Stomach (tissue), 9 donors: ENCODE data around the gene CNST. TPM values are rescaled to one million over a fixed set of nuclear protein-coding genes. Genes with fewer than 3 reads are reported as not detected.
A peak's percentile ranks its signal among the peaks of the same experiment; 100 is the strongest.

Experiments used
- DNase-seq, 2 donors: peaks; one replicate each; pipeline versions ENCODE4 v3.0.0 to v3.0.0-alpha.2; 2013 to 2019
- H3K27ac ChIP-seq, 5 donors: fragments of 200-600 bp in 4 of 5; sonication (generic) in 4 of 5; one replicate each; pipeline ENCODE4 v1.5.1; 2013 to 2019; ENCODE audit warnings: mild to moderate bottlenecking in 1 of 5, moderate library complexity in 1 of 5
- H3K27me3 ChIP-seq, 3 donors: fragments of 200-600 bp; sonication (generic); one replicate each; pipeline ENCODE4 v1.5.1; 2017 to 2019; ENCODE audit warnings: mixed run types in 1 of 3
- H3K36me3 ChIP-seq, 4 donors: fragments of 200-600 bp; sonication (generic); 1 replicate in 3 of 4; 2 replicates in 1 of 4; pipeline ENCODE4 v1.5.1; 2016 to 2019
- H3K4me1 ChIP-seq, 4 donors: fragments of 200-600 bp; sonication (generic); one replicate each; pipeline ENCODE4 v1.5.1; 2016 to 2019
- H3K4me3 ChIP-seq, 4 donors: fragments of 200-600 bp; sonication (generic) in 3 of 4; one replicate each; pipeline ENCODE4 v1.5.1; 2016 to 2019; ENCODE audit warnings: mild to moderate bottlenecking in 1 of 4
- H3K9me3 ChIP-seq, 4 donors: fragments of 200-600 bp; sonication (generic); one replicate each; pipeline ENCODE4 v1.5.1; 2016 to 2019
- CTCF ChIP-seq, 7 experiments: fragments of 450-650 bp in 4 of 7; fragments of 200-600 bp in 3 of 7; sonication (generic) in 3 of 7; IDR thresholded peaks; one replicate each; pipeline ENCODE4 v1.5.1; 2016 to 2019; ENCODE audit warnings: antibody characterized with exemption in 7 of 7, control low read depth in 2 of 7, mild to moderate bottlenecking in 1 of 7
- EP300 ChIP-seq: sonication (generic); formaldehyde crosslinking; IDR thresholded peaks from one replicate; pipeline ENCODE4 v1.6.1; 2017; ENCODE audit warnings: antibody characterized with exemption
- POLR2A ChIP-seq, 4 donors: fragments of 450-650 bp; IDR thresholded peaks; one replicate each; pipeline ENCODE4 v1.6.1; 2016; ENCODE audit warnings: antibody characterized with exemption in 4 of 4, control low read depth in 2 of 4, mild to moderate bottlenecking in 1 of 4, moderate library complexity in 1 of 4
- POLR2AphosphoS5 ChIP-seq, 3 donors: sonication (generic); formaldehyde crosslinking; IDR thresholded peaks; one replicate each; pipeline ENCODE4 v1.6.1; 2016; ENCODE audit warnings: antibody characterized with exemption in 3 of 3
- WGBS, 5 donors: extraction: QIAGEN DNeasy Blood & Tissue Kit in 3 of 5; methylation state at CpG; one replicate each; pipeline versions ENCODE4 v1.1.5 to v1.1.7; 2013 to 2018; 5-methylcytosine and 5-hydroxymethylcytosine counted together
- intact Hi-C: fragments of 100-400 bp; cut with DNase I; formaldehyde crosslinking; loops from one replicate; pipeline ENCODE4 v1.15.1; 2023; ENCODE audit warnings: low total_unique reads
- polyA plus RNA-seq, 3 donors: library from polyadenylated mRNA; stranded (reverse); fragments of 200-250 nt; gene quantifications; one replicate each; pipeline ENCODE4 v1.2.3, GENCODE V29; 2013
- total RNA-seq, 5 donors: library from RNA; depleted of rRNA; stranded (reverse); fragments of >200 nt; gene quantifications; one replicate each; pipeline versions ENCODE4 v1.1.0 to v1.2.3, GENCODE V29; 2014 to 2016
- donor health status: healthy with polysubstance abuse.
- donor health status: Bipolar disorder and iron deficiency.
- donor health status: healthy.

CNST gene
- total and polyA plus RNA-seq, 8 donors, result 4.5 to 42.8 (median 16.2) TPM

- WGBS, 5 donors, result 70 to 80% (median 76%) methylated on average over 14 to 15 of the region's 15 CpGs
- peak in 1 of 2 donors; percentile 75 for DNase-seq
Measured at GRCh38 chr1:246681900-246682895, 115.9 kb downstream of the CNST start.

GRCh38 chr1:246683521-246683920, 117.3 kb downstream of the CNST start:
- Histone ChIP-seq H3K9me3 (no peaks in the 10 kb centered on the region), H3K27me3 (no peaks in the 10 kb centered on the region), H3K4me1 (no peaks in the 10 kb centered on the region), H3K36me3 (no peaks in the 10 kb centered on the region), H3K27ac (no peak overlapping the region), H3K4me3 (no peak overlapping the region)
- TF ChIP-seq POLR2A (IDR thresholded peaks at IDR 0.05), result no peak
- TF ChIP-seq EP300, result no peak
- no peak for DNase-seq
- WGBS, 5 donors, result 90 to 94% (median 93%) methylated on average over 3 to 9 of the region's 9 CpGs
- intact Hi-C loops, result no loop called here

More at GRCh38 chr1:246681900-246682895, 115.9 kb downstream of the CNST start:
- no peaks in the 10 kb centered on the region for H3K36me3 ChIP-seq
- no peaks in the 10 kb centered on the region for H3K9me3 ChIP-seq
- no peaks in the 10 kb centered on the region for H3K4me1 ChIP-seq
- no peak overlapping the region for H3K4me3 ChIP-seq
- H3K27me3 ChIP-seq, result no peaks in the 10 kb centered on the region
- TF ChIP-seq POLR2AphosphoS5 (IDR thresholded peaks at IDR 0.05) (no peak), CTCF (IDR thresholded peaks at IDR 0.05) (no peak), EP300 (no peak)
- intact Hi-C loops, result no loop called here
- peak overlapping the region in 3 of 5 donors; percentile 23 to 32 (median 26) for H3K27ac ChIP-seq

- WGBS, 5 donors, result 80 to 88% (median 87%) methylated on average over 6 to 14 of the region's 14 CpGs
- no peak overlapping the region for H3K4me3 ChIP-seq
- DNase-seq, result no peak
- intact Hi-C loops, result no loop called here
- no peaks in the 10 kb centered on the region for H3K36me3 ChIP-seq
- H3K4me1 ChIP-seq, result peaks cover 0 to 14% (median 13%) of the 10 kb centered on the region in 4 donors
- no peak for TF ChIP-seq CTCF (IDR thresholded peaks at IDR 0.05)
- TF ChIP-seq POLR2A (IDR thresholded peaks at IDR 0.05), result no peak
- no peak for TF ChIP-seq POLR2AphosphoS5 (IDR thresholded peaks at IDR 0.05)
- no peaks in the 10 kb centered on the region for H3K27me3 ChIP-seq
- no peak overlapping the region for H3K27ac ChIP-seq
- no peaks in the 10 kb centered on the region for H3K9me3 ChIP-seq
Measured at GRCh38 chr1:246687002-246687401, 120.7 kb downstream of the CNST start.

- intact Hi-C loops, result loop anchor here (10.0 kb wide), 1 partner anchor 185 kb away; the partner anchor contains the start of gene SMYD3
- DNase-seq, result peak; percentile 71 to 90
- Histone ChIP-seq H3K27me3 (no peaks in the 10 kb centered on the region), H3K27ac (peak overlapping the region in 4 of 5 donors; percentile 7 to 54 (median 32)), H3K9me3 (peaks cover 0 to 5% (median 0%) of the 10 kb centered on the region in 4 donors), H3K4me3 (peak overlapping the region; percentile 31 to 39 (median 32)), H3K36me3 (no peaks in the 10 kb centered on the region), H3K4me1 (peaks cover 0 to 14% (median 13%) of the 10 kb centered on the region in 4 donors)
- 4 to 9% (median 8%) methylated on average over 8 to 16 of the region's 16 CpGs for WGBS, 5 donors
- no peak for TF ChIP-seq EP300
- peak in 5 of 7 experiments; percentile 30 to 86 (median 68) for TF ChIP-seq CTCF (IDR thresholded peaks at IDR 0.05)
- TF ChIP-seq POLR2AphosphoS5 (IDR thresholded peaks at IDR 0.05), result peak in 1 of 3 donors; percentile 33
- TF ChIP-seq POLR2A (IDR thresholded peaks at IDR 0.05), result no peak
Measured at GRCh38 chr1:246689409-246690008, 123.3 kb downstream of the CNST start.
